OCI-LY3 (cell line): Measurements from ENCODE around the gene DDX28.

Experiments
- EZH2phosphoT487 ChIP-seq: fragments of 200-600 bp; shearing (Covaris generic); IDR thresholded peaks from 2 replicates; pipeline ENCODE4 v1.6.1; 2018; ENCODE audit warnings: antibody characterized with exemption, mixed run types, low read depth
- TF ChIP-seq, protein P1 (sequence below): fragments of 200-600, 300-600 bp; sonication (generic); IDR thresholded peaks from 2 replicates; pipeline ENCODE4 v1.5.1; 2014; ENCODE audit warnings: antibody characterized with exemption, low read length, low read depth

DNA sequence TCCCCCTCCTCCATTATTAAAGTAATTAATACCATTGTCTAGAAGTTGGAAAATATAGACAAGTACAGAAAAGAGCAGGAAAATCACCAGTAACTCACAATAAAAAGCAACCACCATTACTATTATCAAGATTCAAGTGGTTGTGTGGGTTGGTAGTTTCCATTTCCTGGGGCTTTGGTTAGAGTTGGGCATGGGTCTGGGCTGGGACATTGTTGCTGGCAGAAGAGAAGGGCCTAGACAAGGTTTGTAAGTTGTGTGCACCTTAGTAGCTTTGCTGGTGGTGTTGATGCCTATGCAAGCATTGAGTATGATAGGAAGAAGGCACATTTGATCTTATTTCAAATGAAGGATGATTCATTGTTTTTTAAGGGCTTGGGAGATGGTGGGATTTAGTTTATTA, 36.8 kb upstream of the DDX28 start:
- TF ChIP-seq, protein P1, sequence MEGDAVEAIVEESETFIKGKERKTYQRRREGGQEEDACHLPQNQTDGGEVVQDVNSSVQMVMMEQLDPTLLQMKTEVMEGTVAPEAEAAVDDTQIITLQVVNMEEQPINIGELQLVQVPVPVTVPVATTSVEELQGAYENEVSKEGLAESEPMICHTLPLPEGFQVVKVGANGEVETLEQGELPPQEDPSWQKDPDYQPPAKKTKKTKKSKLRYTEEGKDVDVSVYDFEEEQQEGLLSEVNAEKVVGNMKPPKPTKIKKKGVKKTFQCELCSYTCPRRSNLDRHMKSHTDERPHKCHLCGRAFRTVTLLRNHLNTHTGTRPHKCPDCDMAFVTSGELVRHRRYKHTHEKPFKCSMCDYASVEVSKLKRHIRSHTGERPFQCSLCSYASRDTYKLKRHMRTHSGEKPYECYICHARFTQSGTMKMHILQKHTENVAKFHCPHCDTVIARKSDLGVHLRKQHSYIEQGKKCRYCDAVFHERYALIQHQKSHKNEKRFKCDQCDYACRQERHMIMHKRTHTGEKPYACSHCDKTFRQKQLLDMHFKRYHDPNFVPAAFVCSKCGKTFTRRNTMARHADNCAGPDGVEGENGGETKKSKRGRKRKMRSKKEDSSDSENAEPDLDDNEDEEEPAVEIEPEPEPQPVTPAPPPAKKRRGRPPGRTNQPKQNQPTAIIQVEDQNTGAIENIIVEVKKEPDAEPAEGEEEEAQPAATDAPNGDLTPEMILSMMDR = no peak
- no peak for TF ChIP-seq EZH2phosphoT487
